H1 (cell line): Measurements from ENCODE around the gene HAND1. TPM values are rescaled to one million over a fixed set of nuclear protein-coding genes. Genes with fewer than 3 reads are reported as not detected.

ENCODE experiments used
- BACH1 ChIP-seq: IDR thresholded peaks from 2 replicates; pipeline ENCODE4 v1.6.1; 2012; ENCODE audit warnings: low read length, improper control_type of control experiment
- EZH2 ChIP-seq: fragments of 200-600 bp; sonication (generic); IDR thresholded peaks from 2 replicates; pipeline ENCODE4 v1.7.1; 2012; ENCODE audit warnings: low read depth, mild to moderate bottlenecking, moderate library complexity, low read length, inconsistent platforms; ENCODE audit not compliant: severe bottlenecking
- GABPA ChIP-seq: IDR thresholded peaks from 2 replicates; pipeline ENCODE4 v1.6.1; 2011; ENCODE audit warnings: mild to moderate bottlenecking, low read length, moderate library complexity, borderline replicate concordance; ENCODE audit not compliant: insufficient read depth
- SRF ChIP-seq: IDR thresholded peaks from 2 replicates; pipeline ENCODE4 v1.6.1; 2011; ENCODE audit warnings: mild to moderate bottlenecking, low read depth, low read length, moderate library complexity
- TBP ChIP-seq: IDR thresholded peaks from 2 replicates; pipeline ENCODE4 v1.6.1; 2011; ENCODE audit warnings: low read depth, low read length, improper control_type of control experiment
- polyA plus RNA-seq, 7 experiments: library from polyadenylated mRNA; depleted of rRNA in 3 of 7; stranded (reverse) in 5 of 7; unstranded in 2 of 7; fragments of >200 nt in 5 of 7; fragments of 200-250 nt in 2 of 7; gene quantifications; 1 replicate in 5 of 7; 2 replicates in 1 of 7; 4 replicates in 1 of 7; pipeline versions ENCODE4 v1.2.1 to v1.2.3, GENCODE V29; 2011 to 2013; ENCODE audit warnings: missing spikeins in 2 of 7, mixed read lengths in 2 of 7
- total RNA-seq: library from RNA; stranded (reverse); fragmentation: NEBNext Ultra II Directional; extraction: Animal tissue kit (Norgen Biotek cat#: 25700); gene quantifications from 2 replicates; pipeline ENCODE4 v1.2.1, GENCODE V29; 2021

Gene HAND1
- total and polyA plus RNA-seq, 2 of the 8 experiments (the other 6 are each of a cell fraction or from before 2014, with no cell fraction given): 0.06 TPM; not detected in 1

- TF ChIP-seq BACH1: no peak
- TF ChIP-seq EZH2: no peak
- peak; percentile 84 for TF ChIP-seq GABPA
- TF ChIP-seq SRF: no peak
- TF ChIP-seq TBP: peak; percentile 74
- TF ChIP-seq, all 59 proteins: peak for 14
Observed at GRCh38 chr5:154445422-154446194, 32.4 kb downstream of the HAND1 start, which contains the start of gene SAP30L (continued).
